ENCODE data around the gene NBAS. TPM values are rescaled to one million over a fixed set of nuclear protein-coding genes. Genes with fewer than 3 reads are reported as not detected.

NBAS gene
- polyA plus RNA-seq, 1 of the 3 experiments (the other 2 are of a cell fraction), result 12.0 TPM

- H3K27ac ChIP-seq (ENCODE audit: low read depth in 2 of 2, low read length in 1 of 2), result no peak overlapping the region
- H2AFZ ChIP-seq (ENCODE audit: low read depth), result no peak overlapping the region
- POLR2A ChIA-PET, result no interaction called here
- H3K9me3 ChIP-seq, result 0 out of 2 replicates have a peak, but pooled peaks cover 5% of the 10 kb centered on the region
- no peaks in the 10 kb centered on the region for H3K79me2 ChIP-seq (ENCODE audit: insufficient read depth)
- WGBS (ENCODE audit: low lambda C conversion rate), result 88% methylated on average over 3 of the region's 3 CpGs
- H3K9me2 ChIP-seq, result no peaks in the 10 kb centered on the region
- H3K4me3 ChIP-seq (ENCODE audit: low read depth in 2 of 2, low read length in 1 of 2), result no peak overlapping the region
- TF ChIP-seq ELF1 (IDR thresholded peaks at IDR 0.05) (no peak), NFIC (IDR thresholded peaks at IDR 0.05; ENCODE audit: borderline replicate concordance) (no peak), CHD2 (IDR thresholded peaks at IDR 0.05; ENCODE audit: low read length, partially characterized antibody) (no peak), JUND (IDR thresholded peaks at IDR 0.05) (no peak), REST (IDR thresholded peaks at IDR 0.05; ENCODE audit: low read depth, low read length) (no peak), SIN3A (IDR thresholded peaks at IDR 0.05; ENCODE audit: borderline replicate concordance, low read depth, low read length) (no peak), EP300 (IDR thresholded peaks at IDR 0.05; ENCODE audit: borderline replicate concordance in 1 of 2, low read depth in 1 of 2, low read length in 1 of 2) (no peak), MXI1 (IDR thresholded peaks at IDR 0.05; ENCODE audit: low read depth, low read length) (no peak), SMC3 (IDR thresholded peaks at IDR 0.05; ENCODE audit: low read depth, low read length) (no peak), RCOR1 (IDR thresholded peaks at IDR 0.05; ENCODE audit: low read length) (no peak), USF1 (IDR thresholded peaks at IDR 0.05; ENCODE audit: borderline replicate concordance, low read depth) (no peak), TCF12 (IDR thresholded peaks at IDR 0.05) (no peak), GABPA (IDR thresholded peaks at IDR 0.05; ENCODE audit: low read depth) (no peak)
- H4K20me1 ChIP-seq (ENCODE audit: insufficient read depth), result no peaks in the 10 kb centered on the region
- peaks cover 0 to 13% of the 10 kb centered on the region in 2 experiments; a peak in 2 of 4 replicates for H3K4me1 ChIP-seq (ENCODE audit: control insufficient read depth in 1 of 2, insufficient read depth in 2 of 2, low read depth in 1 of 2, low read length in 1 of 2)
- H3K4me2 ChIP-seq, result no peak overlapping the region
- DNase-seq, result no peak
- H3K27me3 ChIP-seq (ENCODE audit: insufficient read depth), result no peaks in the 10 kb centered on the region
- H3K36me3 ChIP-seq (replicated peaks in 1 of 2; ENCODE audit: control insufficient read depth in 1 of 2, insufficient read depth in 2 of 2, low read length in 1 of 2), result peaks cover 25 to 27% of the 10 kb centered on the region in 2 experiments
- no peaks in the 10 kb centered on the region for H3F3A ChIP-seq (replicated peaks; ENCODE audit: insufficient read depth)
- CTCF ChIA-PET, result interaction anchor here (1.1 kb wide), 1 partner anchor 107 kb away, joined by 3 read pairs; no protein-coding TSS in a partner anchor
- no peak overlapping the region for H3K9ac ChIP-seq
Measured at GRCh38 chr2:15389895-15390294, 171.2 kb downstream of the NBAS start.

GRCh38 chr2:15389326-15389700 is 171.8 kb downstream of the NBAS start:
- POLR2A ChIA-PET, result no interaction called here
- TF ChIP-seq TAF1 (IDR thresholded peaks at IDR 0.05; ENCODE audit: borderline replicate concordance, low read depth, low read length), result no peak
- TF ChIP-seq USF2 (IDR thresholded peaks at IDR 0.05; ENCODE audit: borderline replicate concordance, low read depth, low read length), result no peak
- TF ChIP-seq SMC3 (IDR thresholded peaks at IDR 0.05; ENCODE audit: low read depth, low read length), result no peak
- no peak for TF ChIP-seq YY1 (IDR thresholded peaks at IDR 0.05; ENCODE audit: low read depth)
- no peak for TF ChIP-seq FOXJ3 (CRISPR knock-in tag; IDR thresholded peaks at IDR 0.05)
- TF ChIP-seq MAX (IDR thresholded peaks at IDR 0.05; ENCODE audit: low read depth), result no peak
- no peak for TF ChIP-seq EZH2phosphoT487 (IDR thresholded peaks at IDR 0.05; ENCODE audit: borderline replicate concordance, low read depth)
- TF ChIP-seq JUND (IDR thresholded peaks at IDR 0.05), result no peak
- no peak for TF ChIP-seq NFIC (IDR thresholded peaks at IDR 0.05; ENCODE audit: borderline replicate concordance)
- no peak for TF ChIP-seq NRF1 (IDR thresholded peaks at IDR 0.05; ENCODE audit: low read depth, low read length)
- no peak for TF ChIP-seq RXRA (IDR thresholded peaks at IDR 0.05; ENCODE audit: borderline replicate concordance, low read depth)
- TF ChIP-seq IRF3 (IDR thresholded peaks at IDR 0.05; ENCODE audit: low read depth, low read length), result no peak
- no peak for TF ChIP-seq GABPA (IDR thresholded peaks at IDR 0.05; ENCODE audit: low read depth)
- TF ChIP-seq FOSL2 (IDR thresholded peaks at IDR 0.05; ENCODE audit: borderline replicate concordance, low read depth), result no peak

More at GRCh38 chr2:15389326-15389700, 171.8 kb downstream of the NBAS start:
- peaks cover 0 to 19% of the 10 kb centered on the region in 2 experiments; a peak in 2 of 4 replicates for H3K4me1 ChIP-seq (ENCODE audit: control insufficient read depth in 1 of 2, insufficient read depth in 2 of 2, low read depth in 1 of 2, low read length in 1 of 2)
- CTCF ChIA-PET, result interaction anchor here (0.6 to 1.2 kb wide), 3 partner anchors 15 to 1084 kb away, joined by 3 read pairs; no protein-coding TSS in a partner anchor
- no peaks in the 10 kb centered on the region for H3F3A ChIP-seq (replicated peaks; ENCODE audit: insufficient read depth)
- H3K4me3 ChIP-seq (ENCODE audit: low read depth in 2 of 2, low read length in 1 of 2), result no peak overlapping the region
- H3K27ac ChIP-seq (ENCODE audit: low read depth in 2 of 2, low read length in 1 of 2), result no peak overlapping the region
- no peak overlapping the region for H3K9ac ChIP-seq
- no peaks in the 10 kb centered on the region for H4K20me1 ChIP-seq (ENCODE audit: insufficient read depth)
- no peaks in the 10 kb centered on the region for H3K79me2 ChIP-seq (ENCODE audit: insufficient read depth)
- no peaks in the 10 kb centered on the region for H3K27me3 ChIP-seq (ENCODE audit: insufficient read depth)
- no peak overlapping the region for H3K4me2 ChIP-seq
- H3K9me3 ChIP-seq, result 0 out of 2 replicates have a peak, but pooled peaks cover 5% of the 10 kb centered on the region
- no peak overlapping the region for H2AFZ ChIP-seq (ENCODE audit: low read depth)
- WGBS (ENCODE audit: low lambda C conversion rate), result 96% methylated on average over 1 of the region's 1 CpG
- H3K9me2 ChIP-seq, result no peaks in the 10 kb centered on the region
- peaks cover 21 to 26% of the 10 kb centered on the region in 2 experiments for H3K36me3 ChIP-seq (replicated peaks in 1 of 2; ENCODE audit: control insufficient read depth in 1 of 2, insufficient read depth in 2 of 2, low read length in 1 of 2)
- DNase-seq, result no peak

All from SK-N-SH (cell line).